NCI-H2227 treated with DMSO at 0.1 percent for 48 hours (cell line): ENCODE data around the gene TYW1.
A peak's percentile ranks its signal among the peaks of the same experiment; 100 is the strongest.
"Not testable (repeated sequence)": the region's sequence is repeated elsewhere in the genome, so short reads cannot be mapped to it uniquely, and the experiment has no call there.

Experiments used
- DNase-seq: peaks from one replicate; lab custom pipeline; 2025; lab: John Stamatoyannopoulos, UW

Gene TYW1, protein sequence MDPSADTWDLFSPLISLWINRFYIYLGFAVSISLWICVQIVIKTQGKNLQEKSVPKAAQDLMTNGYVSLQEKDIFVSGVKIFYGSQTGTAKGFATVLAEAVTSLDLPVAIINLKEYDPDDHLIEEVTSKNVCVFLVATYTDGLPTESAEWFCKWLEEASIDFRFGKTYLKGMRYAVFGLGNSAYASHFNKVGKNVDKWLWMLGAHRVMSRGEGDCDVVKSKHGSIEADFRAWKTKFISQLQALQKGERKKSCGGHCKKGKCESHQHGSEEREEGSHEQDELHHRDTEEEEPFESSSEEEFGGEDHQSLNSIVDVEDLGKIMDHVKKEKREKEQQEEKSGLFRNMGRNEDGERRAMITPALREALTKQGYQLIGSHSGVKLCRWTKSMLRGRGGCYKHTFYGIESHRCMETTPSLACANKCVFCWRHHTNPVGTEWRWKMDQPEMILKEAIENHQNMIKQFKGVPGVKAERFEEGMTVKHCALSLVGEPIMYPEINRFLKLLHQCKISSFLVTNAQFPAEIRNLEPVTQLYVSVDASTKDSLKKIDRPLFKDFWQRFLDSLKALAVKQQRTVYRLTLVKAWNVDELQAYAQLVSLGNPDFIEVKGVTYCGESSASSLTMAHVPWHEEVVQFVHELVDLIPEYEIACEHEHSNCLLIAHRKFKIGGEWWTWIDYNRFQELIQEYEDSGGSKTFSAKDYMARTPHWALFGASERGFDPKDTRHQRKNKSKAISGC

DNA sequence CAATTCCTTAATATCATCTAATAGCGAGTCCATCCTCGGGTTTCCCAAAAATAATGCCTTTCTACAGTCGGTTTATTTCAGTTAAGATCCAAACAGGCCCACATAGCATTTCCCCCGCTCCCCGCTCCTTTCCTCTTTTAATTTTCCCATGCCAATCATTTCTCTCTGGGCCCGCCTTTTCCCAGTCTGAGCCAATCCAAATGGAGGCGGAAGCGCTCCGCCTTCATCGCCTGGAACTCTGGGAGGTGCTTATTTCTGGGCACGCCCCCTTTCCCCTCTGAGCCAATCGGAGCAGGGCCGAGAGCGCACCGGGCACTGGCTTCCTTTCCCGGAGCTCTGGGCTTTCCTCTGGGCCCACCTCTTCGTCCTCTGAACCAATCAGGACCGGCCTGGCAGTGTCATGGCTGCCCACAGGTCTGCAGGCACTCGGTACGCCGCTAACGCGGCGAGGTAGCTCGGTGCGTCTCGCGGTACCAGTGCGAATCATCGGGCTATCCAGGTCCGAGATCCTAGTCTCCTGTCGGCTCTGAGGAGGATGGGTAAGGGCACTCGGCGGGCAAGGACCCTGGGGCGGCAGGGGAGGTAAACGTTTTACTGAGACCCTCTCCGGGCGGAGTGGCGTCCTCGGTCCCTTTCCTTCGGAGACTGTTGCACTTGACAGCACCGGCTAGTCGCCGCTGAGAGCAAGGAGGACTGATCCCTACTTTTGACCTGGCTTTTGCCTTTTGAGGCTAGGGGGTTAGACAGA is at the start of gene TYW1:
Gene TYW1, plus strand, starts transcription at position 390 of the 748 bp plus-strand sequence. Its CDS starts 146 bp downstream, at position 536.
- peak; percentile 97 for DNase-seq

DNA sequence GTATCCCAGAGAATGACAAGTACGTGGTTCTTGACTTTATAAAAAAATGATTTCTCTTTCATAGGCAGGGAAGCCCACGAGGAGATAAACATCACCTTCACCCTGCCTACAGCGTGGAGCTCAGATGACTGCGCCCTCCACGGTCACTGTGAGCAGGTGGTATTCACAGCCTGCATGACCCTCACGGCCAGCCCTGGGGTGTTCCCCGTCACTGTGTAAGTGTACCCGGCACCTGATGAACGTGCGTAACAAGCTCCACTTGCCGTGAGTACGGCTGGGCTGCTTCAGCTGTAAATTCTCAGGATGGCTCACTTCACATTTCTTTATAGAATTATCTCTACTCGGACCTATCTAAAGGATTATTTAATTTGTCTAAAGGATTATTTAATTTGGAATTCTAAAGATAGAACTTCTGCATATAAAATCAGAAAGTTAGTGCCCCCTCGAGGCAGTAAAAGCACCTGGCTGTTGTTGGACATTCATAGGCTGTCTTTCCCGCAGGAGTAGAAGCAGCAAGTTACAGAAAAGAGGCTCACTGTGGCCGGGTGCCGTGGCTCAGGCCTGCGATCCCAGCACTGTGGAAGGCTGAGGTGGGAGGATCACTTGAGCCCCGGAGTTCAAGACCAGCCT is 48.0 kb upstream of the TYW1 start:
- DNase-seq, result no peak

DNA sequence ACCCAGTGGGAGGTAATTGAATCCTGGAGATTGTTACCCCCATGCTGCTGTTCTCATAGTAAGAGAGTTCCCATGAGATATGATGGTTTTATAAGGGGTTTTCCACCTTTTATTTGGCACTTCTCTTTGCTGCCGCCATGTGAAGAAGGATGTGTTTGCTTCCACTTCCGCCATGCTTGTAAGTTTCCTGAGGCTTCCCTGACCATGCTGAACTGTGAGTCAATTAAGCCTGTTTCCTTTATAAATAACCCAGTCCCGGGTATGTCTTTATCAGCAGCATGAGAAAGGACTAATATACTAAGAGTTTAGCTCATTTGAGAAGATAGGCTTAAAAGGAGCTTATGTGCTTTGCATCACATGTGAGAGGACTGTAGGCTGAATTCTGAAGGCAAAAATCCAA is 46.3 kb upstream of the TYW1 start:
- DNase-seq, result no peak

DNA sequence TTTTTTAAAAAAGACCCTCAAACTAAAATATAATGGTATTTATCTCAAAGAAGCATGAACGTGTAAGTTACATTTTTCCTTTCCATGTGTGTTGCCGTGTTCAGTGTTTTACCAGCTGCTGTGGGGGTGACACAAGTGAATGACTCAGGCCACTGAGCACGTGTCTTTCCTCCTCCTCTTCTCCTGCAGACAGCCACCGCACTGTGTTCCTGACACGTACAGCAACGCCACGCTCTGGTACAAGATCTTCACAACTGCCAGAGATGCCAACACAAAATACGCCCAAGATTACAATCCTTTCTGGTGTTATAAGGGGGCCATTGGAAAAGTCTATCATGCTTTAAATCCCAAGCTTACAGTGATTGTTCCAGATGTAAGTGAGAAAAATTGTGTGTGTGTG is 45.9 kb upstream of the TYW1 start:
- no peak for DNase-seq

DNA sequence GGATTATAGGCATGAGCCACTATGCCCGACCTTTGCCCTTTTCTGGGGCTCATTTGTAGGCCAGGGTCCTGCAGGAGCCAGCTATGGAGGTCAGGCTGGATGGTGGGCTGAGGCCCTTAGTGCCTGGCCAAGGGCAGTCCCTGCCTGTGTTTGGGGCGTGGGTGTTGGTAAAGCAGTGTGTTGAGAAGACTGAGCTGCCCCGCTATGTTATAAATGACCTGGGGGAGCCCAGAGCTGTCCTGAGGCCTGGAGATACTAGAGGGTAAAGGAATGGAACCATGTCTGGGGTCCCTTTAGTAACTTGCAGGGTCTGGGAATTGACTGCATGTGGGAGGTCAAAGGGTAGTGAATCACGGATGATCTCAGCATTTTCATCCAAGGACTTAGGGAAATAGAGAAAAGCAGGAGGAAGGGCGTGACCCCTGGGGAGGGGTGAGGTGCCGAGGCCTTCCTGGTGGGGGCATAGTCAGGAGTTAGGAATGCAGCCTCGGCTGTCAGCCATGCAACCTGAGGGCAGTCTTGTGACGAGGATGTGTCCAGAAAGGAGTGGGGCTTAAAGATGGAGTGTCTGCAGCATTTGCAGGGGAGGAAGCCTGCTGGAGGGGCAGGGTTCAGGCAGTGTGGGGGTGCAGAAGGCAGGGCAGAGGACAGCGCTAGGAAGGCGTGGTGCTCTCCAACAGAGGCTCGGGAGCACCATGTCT is 44.1 kb upstream of the TYW1 start:
- no peak for DNase-seq

DNA sequence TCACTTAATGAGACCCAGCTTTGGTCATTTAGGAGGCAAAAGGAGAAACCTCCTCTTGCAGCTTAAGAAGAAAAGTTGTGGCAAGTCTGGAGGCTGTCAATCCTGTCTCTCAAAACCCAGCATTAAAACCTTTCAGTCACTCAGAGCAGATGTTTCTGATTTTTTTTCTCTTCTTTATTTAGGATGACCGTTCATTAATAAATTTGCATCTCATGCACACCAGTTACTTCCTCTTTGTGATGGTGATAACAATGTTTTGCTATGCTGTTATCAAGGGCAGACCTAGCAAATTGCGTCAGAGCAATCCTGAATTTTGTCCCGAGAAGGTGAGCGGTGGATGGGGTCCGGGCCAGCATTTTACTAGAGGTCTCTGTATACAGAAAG is 43.6 kb upstream of the TYW1 start:
- no peak for DNase-seq

DNA sequence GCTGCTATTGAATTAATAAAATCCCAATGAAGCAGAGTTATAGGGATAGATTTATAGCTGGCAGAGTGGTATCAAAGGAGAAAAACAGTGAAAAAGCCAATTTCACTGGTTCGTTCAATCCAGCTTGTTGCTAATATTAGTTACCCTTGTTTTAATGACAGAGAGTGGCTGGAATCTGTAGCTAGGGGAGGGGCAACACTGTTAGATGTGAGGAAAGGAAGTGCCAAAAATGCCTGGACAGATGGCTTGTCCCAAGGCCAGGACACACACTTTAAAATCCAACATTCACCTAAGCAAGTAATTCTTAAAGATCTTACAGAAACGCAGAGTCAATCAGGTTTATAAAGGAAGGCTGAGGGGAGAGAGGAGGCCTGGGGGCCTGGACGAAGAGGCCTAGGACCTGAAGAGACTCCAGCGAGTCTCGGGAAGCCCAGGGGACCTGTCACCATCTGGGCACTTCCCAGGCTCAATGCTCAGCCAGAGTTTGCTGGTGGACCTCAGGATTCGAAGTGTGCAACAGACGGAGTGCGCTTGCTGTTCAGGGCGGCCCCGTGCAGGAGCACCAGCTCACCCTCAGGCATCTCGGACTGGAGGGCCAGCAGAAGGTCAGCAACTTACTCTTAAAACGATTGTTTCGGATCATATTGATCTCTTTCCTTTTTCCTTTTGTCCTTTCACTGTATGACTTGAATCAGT is 38.9 kb upstream of the TYW1 start:
- no peak for DNase-seq

DNA sequence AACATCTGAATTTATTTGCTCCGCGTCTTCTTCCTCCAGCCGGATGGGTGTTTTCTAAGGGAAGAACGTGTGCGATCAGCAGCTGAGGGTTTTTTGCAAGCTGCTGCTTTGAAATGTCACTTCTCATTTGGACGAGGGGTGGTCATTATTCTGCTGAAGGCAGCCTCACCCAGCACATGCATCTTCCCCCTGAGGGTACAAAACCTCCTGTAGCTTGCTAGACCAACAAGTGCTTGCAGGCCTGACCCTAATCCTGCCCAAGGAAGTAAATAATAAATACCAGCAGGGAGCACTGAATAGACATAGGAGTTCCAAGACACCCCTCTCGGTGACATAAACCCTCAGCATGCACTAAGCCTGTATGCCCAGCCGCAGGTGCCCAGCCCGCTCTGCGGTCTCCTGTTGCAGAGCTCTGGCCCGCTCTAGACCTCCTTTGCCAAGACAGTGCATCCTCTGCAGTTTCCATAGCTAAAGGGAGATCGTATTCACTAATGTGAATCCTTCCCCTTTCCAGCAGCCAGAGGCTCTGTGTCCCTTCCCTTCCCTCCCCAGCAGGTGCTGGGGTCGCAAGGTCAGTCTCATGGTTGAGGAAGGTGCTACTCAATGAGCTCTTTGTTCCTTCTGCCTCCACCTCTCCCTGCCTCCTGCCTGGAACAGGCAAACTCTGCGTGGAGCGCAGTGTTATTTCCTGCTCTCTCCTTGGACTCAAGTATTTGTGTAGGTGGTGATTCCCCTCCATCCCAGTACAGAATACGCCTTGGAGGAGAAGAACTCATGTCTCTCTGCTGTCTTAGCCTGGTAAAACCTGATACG is 37.9 kb upstream of the TYW1 start:
- no peak for DNase-seq

DNA sequence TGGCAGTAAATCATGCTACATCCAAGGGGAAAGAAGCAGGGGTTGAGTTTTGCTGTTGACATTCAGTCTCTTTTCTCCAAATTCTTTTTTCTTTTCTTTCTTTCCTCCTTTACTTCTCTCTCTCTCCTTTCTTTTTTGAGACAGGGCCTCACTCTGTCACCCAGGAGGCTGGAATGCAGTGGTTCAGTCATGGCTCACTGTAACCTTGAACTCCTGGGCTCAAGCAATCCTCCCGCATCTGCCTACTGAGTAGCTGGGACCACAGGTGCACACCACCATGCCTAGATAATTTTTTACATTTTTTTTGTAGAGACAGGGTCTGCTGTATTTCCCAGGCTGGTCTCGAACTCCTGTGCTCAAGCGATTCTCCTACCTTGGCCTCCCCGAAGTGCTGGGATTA is 36.4 kb upstream of the TYW1 start:
- DNase-seq, result no peak

DNA sequence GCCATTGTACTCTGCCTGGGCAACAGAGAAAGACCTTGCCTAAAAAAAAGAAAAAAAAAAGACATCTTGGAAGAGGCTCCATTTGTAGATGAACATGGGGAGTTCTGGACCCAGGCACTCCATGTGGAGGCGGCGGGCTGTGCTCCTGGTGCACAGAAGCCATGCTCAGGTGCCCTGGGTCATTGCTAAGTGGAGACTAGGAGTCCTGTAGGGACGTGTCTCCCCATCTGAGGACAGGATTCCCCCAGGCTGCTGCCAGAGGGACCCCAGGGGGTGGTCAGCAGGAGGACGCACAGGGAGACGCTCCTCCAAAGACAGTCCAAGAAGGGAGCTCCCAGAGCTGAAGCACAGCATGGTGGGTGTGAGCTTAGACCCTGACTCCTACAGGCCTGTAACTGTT is 35.5 kb upstream of the TYW1 start:
- no peak for DNase-seq

DNA sequence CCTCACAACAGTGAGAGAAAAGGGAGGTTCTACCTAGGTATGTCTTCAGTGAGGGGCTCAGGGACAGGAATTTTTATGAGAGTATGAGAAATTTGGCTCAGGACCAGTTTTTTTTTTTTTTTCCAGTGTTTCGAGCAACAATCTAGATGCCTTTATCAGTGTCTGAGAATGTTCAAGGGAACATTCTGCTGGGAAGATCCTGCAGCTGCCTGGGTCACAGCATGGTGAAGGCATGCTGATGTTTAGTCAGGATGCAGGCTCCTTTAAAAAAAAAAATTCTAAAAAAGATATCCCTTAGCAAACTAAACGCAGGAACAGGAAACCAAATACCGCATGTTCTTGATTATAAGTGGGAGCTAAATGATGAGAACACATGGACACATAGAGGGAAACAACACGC is 32.2 kb upstream of the TYW1 start:
- no peak for DNase-seq

DNA sequence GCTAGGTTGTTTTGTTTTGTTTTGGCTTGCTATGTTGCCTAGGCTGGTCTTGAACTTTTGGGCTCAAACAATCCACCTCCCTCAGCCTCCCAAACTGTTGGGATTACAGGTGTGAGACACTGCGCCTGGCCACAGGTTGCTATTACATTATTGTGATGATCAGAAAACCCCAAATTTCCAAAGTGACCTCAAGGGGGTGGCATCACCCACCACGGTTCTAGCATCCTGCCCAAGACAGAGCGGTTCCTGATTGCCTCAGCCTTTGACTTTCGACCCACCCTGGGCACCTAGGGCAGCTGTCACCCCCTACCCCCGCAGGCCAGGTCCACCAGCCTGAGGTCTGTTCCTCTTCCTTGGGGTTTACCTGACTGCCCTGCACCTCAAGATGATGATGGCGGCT is 29.6 kb upstream of the TYW1 start:
- DNase-seq, result no peak

DNA sequence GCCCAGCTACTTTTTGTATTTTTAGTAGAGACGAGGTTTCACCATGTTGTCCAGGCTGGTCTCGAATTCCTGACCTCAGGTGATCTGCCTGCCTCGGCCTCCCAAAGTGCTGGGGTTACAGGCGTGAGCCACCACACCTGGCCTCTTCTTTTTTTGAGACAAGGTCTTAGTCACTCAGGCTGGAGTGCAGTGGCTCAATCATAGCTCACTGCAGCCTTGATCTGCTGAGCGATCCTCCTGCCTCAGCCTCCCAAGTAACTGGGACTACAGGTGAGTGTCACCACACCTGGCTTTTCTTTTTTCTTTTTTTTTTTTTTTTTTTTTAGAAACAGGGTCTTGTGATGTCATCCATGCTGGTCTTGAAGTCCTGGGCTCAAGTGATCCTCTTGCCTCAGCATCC is 27.6 kb upstream of the TYW1 start:
- not testable (repeated sequence) for DNase-seq

DNA sequence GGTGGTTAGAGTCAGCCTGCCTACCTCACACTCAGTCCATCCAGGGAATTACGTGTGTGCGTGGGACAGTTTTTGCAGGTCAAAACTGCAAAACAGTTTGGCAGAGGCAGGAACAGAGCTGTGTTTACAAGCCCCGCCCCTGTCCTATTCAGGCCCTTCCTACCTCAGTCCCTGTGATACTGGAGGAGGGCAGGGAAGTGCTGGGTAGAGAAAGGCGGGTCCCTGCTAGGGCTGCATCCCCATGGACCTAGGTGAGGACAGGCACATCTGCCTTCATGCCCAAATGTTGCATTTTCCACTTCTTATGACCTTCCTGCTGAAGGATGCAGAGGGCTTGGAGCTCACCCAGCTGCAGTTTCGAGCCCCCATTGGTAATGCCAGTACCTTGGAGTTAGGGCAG is 26.3 kb upstream of the TYW1 start:
- DNase-seq, result no peak

DNA sequence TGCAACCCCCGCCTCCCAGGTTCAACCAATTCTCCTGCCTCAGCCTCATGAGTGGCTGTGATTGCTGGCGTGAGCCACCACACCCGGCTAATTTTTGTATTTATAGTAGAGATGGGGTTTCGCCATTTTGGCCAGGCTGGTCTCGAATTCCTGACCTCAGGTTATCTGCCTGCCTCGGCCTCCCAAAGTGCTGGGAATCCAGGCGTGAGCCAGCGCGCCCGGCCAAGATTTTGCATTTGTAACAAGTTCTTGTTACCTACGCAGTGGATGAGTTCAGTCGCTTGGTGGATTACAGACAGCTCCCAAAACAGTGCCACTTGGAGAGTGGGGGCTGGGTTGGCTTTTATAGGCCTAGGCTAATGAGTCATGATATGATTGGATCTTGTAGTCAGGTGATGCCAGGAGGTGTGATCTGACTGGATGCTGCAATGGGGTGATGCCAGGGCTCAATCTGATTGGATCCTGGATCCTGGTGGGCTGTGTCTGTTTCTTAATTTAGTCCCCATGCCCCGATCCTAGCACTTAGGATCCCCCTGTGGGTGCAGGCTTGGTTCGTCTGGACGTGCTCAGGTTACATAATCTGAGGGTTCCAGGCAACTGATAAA is 21.5 kb upstream of the TYW1 start:
- DNase-seq, result no peak

DNA sequence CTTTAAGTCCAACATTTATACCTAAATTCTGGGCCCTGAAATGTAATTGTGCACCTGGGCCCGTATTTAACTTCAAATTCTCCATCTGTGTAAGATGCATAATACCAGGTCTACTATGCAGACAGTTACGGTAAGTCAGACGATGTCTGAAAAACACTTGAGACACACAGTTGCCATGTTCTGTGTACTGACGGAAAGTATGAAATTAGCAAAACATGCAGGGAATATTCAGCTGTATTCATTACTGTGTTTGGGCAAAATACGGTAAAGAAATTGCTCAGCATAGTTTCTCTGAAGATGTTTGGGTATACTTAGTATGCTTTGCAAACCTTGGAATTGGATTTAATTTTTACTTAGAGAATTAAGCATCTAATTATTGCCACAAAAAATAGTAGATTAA is 18.3 kb upstream of the TYW1 start:
- DNase-seq, result not testable (repeated sequence)

DNA sequence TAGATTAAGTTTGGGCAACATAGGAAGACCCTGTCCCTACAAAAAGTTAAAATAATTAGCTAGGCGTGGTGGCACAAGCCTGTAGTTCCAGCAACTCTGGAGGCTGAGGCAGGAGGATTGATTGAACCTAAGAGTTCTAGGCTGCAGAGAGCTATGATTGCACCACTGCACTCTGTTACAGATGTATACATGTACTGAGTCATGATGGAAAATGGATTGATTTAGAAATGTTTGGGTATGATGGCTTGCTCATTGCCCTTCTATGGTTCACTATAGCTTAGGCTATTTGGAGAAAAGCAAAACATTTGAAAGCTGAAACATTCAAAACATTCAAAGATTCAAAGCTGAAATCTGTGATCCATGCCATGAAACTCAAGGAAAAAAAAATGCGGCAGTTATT is 17.6 kb upstream of the TYW1 start:
- DNase-seq, result not testable (repeated sequence)

DNA sequence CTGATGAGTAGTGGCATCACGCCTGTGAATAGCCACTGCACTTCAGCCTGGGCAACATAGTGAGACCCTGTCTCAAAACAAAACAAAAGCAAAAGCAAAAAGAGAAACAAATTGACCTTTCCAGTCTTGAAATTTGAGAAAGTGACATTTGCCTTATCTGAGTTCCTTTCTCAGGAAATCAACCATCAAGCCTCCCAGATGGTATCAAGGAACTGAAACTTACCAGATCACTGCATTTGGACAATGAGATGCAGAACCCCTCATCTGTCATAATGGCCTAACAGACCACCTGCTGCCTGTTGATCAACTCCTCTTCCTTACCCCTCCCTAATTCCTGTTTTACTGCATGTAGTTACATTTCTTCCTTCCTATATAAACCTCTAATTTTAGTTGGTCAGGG is 16.3 kb upstream of the TYW1 start:
- DNase-seq, result not testable (repeated sequence)

DNA sequence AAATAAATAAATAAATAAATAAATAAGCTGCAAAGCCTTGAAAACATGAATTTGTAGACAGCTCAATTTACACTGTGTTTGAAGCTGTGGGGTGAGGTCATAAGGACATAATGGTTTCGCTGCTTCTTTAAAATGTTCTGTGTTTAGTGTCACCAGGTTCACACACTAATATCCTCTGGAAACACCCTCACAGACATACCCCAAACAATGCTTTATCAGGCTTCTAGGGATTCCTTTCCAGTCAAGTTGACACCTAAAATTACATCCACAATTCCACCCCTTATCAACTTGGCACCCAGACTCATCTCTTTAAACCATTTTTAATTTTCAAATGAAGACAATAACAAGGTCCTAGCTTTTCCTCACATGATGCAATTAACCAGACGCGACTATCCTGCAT is 7.1 kb upstream of the TYW1 start:
- not testable (repeated sequence) for DNase-seq

DNA sequence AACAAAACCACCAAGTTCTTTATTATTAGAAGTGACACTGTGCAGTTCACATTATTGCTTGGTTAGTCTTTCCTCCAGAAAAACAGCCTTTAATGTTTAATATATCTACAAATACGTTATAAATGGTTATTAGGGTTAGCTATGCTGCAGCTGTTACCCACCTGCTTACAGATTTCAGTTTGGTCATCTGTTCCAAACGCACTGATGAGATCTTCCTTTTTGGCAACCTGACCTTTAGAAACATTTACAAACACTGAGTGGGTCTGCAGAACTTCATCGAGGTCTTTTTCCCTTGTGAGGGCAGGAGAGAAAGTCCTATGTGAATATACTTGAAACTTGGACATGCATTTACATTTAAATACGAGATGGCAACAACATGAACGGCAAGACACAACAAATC is 2.6 kb upstream of the TYW1 start:
- DNase-seq, result not testable (repeated sequence)
